NCI-H187 (cell line): ENCODE results near the gene PRM2.
A peak's percentile ranks its signal among the peaks of the same experiment; 100 is the strongest.

ENCODE experiments used
- DNase-seq, 2 experiments: peaks; one replicate each; lab custom pipeline; 2025; lab: John Stamatoyannopoulos, UW

Gene PRM2

GRCh38 chr16:11248133-11248532 lies 28.1 kb downstream of the PRM2 start:
- DNase-seq: no peak

GRCh38 chr16:11245988-11246387 lies 30.3 kb downstream of the PRM2 start:
- no peak for DNase-seq

GRCh38 chr16:11245222-11245737 lies 31.0 kb downstream of the PRM2 start:
- DNase-seq: no peak

- DNase-seq: peak in 1 of 2 experiments; percentile 4
Measured at GRCh38 chr16:11242658-11243057, 33.6 kb downstream of the PRM2 start.

- no peak for DNase-seq
Measured at GRCh38 chr16:11241480-11242204, 34.6 kb downstream of the PRM2 start.

- DNase-seq: no peak
Measured at GRCh38 chr16:11240636-11241473, 35.4 kb downstream of the PRM2 start.

GRCh38 chr16:11239644-11240632 lies 36.3 kb downstream of the PRM2 start:
- no peak for DNase-seq

GRCh38 chr16:11238272-11239202 lies 37.7 kb downstream of the PRM2 start:
- no peak for DNase-seq

GRCh38 chr16:11236461-11237254 lies 39.6 kb downstream of the PRM2 start:
- DNase-seq: no peak

GRCh38 chr16:11235703-11235991 lies 40.6 kb downstream of the PRM2 start:
- DNase-seq: no peak

- no peak for DNase-seq
Measured at GRCh38 chr16:11234884-11235702, 41.2 kb downstream of the PRM2 start.

- DNase-seq: no peak
Measured at GRCh38 chr16:11233727-11234376, 42.4 kb downstream of the PRM2 start.

- DNase-seq: no peak
Measured at GRCh38 chr16:11232852-11233726, 43.2 kb downstream of the PRM2 start.

- DNase-seq: no peak
Measured at GRCh38 chr16:11232302-11232851, 43.9 kb downstream of the PRM2 start.

GRCh38 chr16:11231367-11231970 lies 44.8 kb downstream of the PRM2 start:
- no peak for DNase-seq

GRCh38 chr16:11229906-11230305 lies 46.4 kb downstream of the PRM2 start:
- no peak for DNase-seq

- no peak for DNase-seq
Measured at GRCh38 chr16:11229432-11229831, 46.8 kb downstream of the PRM2 start.
